ENCODE measurements around the gene B9D2.
"Not testable (repeated sequence)": the region's sequence is repeated elsewhere in the genome, so short reads cannot be mapped to it uniquely, and the experiment has no call there.

The B9D2 gene, protein sequence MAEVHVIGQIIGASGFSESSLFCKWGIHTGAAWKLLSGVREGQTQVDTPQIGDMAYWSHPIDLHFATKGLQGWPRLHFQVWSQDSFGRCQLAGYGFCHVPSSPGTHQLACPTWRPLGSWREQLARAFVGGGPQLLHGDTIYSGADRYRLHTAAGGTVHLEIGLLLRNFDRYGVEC

DNA sequence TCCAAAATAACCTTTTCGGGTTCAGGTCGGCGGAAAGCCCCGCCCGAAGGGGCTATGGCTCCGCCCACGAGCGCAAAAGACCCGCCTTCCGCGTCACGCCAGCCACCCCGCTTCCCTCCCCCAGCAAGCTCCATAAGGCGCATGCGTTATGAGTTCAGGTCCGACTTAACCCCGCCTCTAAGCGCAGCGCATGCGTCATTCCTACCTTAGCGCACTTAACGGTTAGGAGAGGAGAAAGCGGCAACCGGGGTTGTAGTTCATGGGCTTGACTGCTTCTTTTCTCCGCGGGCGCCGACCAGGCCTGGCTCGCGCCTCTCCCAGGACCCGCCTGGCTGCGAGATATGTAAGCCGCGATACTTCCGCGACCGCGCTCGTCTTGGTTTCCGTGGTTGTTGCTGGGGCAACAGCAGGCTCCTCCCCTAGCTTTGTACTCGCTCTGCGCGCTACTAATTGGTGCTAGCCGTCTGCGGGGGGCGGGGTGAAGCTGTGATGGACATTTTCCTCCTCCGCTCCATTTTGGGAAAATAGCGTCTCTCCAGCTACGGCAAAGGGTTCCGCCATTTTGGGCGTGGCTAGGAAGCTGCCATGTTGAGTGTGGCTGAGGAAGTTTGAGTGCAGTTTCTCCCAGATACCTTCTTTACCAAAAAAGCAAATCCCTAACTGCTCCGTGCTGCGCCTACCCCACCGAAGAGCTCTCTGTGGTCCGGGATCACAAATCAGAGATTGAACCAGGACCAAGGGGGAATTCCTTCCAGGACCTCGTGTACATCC is at the start of gene B9D2:
TSS of gene B9D2 (minus strand) at position 397 of the 771 bp plus-strand sequence. CDS start 630 bp downstream, outside the sequence.
- peak; percentile 93 to 97 (median 96) for DNase-seq (ENCODE audit: low read depth in 3 of 3)

DNA sequence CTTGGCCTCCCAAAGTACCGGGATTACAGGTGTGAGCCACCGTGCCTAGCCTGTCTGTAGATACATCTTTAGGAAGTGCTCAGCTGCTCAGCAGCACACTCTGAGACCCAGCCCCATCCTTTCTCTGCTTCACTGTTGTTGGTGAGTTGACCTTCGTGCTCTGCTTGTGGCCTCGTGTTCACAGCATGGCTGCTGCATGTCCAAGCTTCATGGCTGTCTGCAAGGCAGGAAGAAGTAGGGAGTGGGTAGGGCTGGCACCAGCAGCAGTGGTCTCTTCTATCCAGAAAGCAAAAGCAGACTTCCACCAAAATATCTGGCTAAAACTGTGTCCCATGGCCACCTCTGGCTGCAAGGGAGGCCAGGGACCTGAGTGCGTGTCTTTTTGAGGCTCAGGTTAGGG is 49.0 kb upstream of the B9D2 start:
- DNase-seq (ENCODE audit: low read depth in 3 of 3) = no peak

DNA sequence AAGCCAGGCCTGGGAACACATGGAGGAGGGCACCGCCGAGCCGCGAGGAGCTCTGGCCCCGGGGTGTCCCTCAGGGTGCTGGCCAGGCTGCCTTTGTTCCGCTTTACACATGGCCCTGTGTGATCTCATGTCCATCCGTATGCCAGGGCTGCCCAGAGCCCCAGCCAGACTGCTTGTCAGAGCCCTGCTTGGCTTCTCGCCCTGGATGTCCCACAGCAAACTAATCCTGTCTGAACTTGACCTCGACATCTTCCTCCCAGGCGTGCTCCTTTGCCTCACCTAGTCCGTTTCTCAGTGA is 48.0 kb upstream of the B9D2 start:
- no peak for DNase-seq (ENCODE audit: low read depth in 3 of 3)

DNA sequence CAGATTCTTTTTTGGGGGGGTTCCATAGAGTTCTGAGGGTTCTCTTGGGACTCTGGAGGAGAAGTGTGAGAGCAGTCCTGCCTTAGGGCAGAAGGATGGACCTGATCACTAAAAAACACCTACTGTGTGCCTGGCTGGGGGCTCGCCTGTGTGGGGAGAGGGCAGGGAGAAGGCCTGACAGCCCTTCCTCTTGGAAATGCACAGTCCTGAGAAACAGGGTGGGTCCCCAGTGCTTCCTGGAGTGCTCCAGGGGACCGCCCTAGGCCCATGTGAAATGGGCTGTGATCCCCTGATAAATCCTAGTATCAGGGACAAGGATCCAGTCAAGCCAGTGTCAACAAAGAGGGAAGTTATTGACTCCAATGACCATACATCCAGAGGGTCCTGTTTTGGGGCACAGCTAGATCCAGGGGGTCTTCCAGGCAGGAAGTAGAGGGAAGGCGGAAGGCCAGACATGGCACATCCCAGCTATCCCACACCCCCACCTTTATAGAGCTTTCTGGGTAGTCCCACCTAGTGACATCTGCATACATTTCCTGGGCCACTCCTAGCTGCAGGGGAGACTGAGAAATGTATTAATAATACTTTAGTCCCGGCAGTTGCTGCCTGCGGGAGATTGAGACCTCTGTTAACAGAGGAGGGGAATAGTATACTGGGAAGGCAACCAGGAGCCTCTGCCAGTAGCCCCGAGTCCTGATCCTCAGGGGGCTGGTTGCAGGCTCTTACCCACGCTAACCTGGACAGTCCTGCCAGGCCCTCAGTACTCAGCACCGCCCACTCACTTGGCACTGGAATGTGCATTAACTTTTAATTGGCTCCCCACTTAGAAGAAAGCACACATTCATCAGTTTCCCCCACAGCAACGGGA is 47.4 kb upstream of the B9D2 start:
- no peak for DNase-seq (ENCODE audit: low read depth in 3 of 3)

DNA sequence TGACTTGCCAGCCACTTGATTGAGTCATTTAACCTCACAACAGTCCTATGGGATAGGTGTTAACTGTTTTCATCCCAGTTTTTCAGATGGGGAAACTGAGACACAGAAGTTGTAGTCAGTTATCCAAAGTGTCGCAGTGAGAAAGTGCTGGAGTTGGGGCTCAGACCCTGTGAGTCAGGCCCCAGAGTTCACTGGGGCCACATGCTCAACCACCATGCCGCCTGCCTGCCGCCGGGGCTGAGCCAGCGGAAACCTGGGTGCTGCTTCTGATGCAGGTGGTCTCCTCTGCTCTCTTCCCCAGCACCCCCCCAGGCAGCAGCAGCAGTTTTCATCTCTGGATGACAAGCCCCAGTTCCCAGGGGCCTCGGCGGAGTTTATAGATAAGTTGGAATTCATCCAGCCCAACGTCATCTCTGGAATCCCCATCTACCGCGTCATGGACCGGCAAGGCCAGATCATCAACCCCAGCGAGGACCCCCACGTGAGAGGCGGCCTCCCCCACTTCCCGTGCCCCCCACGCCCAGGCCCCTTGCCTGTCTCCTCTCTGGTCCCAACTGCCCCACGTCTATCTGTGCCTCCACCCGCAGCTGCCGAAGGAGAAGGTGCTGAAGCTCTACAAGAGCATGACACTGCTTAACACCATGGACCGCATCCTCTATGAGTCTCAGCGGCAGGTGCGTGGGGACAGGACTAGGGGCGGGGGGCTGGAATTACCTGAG is 46.5 kb upstream of the B9D2 start:
- DNase-seq (ENCODE audit: low read depth in 3 of 3) = no peak

DNA sequence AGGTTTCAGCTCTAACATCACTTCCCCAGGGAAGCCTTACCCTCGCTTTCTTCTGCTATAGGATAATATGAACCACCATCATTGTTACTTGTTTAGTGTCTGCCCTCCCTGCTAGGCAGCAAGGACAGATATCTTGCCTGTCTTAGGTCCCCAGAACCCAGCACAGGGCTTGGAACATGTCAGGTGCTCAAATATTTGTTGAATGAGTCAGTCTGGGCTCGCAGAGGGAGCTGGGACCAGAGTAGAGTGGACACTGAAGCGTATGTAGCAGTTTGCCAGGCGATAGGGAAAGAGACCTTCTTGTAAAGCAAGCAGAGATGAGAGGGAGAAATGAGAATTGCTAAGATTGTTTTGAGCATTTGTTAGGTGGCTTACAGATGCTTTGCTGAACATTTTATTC is 45.3 kb upstream of the B9D2 start:
- DNase-seq (ENCODE audit: low read depth in 3 of 3) = no peak

DNA sequence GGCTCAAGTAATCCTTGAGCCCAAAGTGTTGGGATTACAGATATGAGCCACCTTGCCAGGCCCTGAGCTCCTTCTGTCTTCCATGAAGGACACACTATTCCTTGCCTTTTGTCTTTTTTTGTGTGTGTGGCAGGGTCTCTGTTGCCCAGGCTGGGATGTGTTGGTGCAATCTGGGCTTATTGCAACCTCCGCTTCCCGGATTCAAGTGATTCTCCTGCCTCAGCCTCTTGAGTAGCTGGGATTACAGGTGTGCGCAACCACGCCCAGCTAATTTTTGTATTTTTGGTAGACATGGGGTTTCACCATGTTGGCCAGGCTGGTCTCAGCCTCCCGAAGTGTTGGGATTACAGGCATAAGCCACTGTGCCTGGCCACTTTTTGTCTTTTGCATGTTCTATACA is 44.9 kb upstream of the B9D2 start:
- DNase-seq (ENCODE audit: low read depth in 3 of 3) = not testable (repeated sequence)

DNA sequence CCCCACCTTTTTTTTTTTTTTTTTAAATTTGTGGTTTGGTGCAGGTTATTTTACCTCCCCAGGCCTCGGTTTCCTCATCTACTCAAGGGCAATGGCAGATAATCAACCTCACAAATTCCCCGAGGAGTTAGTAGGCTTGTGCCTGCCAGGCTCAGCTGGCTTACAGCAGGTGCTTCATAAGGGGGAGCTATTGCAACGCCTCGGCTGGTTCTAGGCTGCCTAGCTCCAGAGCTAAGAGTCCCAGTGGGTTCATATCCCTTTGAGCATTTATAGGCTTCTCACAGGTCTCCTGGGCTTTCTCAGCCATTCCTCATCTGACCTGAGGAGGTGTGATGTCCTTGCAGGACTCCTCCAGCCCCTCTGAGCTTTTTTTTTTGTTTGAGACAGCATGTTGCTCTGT is 44.3 kb upstream of the B9D2 start:
- no peak for DNase-seq (ENCODE audit: low read depth in 3 of 3)

DNA sequence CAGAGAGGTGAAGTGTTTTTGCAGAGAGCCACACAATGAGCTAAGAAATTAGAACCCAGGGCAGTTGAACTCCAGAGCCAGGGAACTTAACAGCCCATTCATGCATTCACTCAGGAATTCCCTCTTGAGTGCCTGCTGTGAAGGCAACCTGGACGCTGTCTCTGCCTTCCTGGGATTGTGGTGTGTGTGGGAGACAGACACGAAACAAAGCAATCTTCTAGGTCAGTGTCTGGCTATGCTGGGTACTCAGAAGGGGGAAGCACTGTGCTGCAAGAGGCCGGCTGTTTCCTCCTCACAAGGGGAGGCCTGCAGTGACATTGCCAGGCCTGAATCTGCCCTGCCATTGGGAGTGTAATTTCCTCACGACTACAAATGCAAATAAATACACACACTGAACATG is 43.3 kb upstream of the B9D2 start:
- DNase-seq (ENCODE audit: low read depth in 3 of 3) = no peak

DNA sequence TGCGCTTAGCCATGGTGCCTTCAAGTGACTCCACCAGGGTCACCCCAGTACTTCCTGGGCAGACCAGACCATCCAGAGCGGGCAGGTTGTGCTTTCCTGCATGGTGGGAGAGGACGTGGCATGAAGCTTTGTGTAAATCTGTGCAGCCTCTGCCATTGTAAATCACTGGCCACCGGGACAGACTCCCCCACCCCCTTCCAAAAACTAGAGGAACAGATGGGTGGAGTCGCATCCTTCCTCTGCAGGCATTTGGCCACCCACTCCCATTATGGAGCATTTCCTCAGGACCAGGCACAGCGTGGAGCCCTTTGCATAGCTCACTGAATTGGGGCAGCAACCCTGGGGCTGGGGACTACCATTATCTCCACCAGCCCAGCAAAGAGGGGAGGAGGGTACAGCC is 41.8 kb upstream of the B9D2 start:
- no peak for DNase-seq (ENCODE audit: low read depth in 3 of 3)

DNA sequence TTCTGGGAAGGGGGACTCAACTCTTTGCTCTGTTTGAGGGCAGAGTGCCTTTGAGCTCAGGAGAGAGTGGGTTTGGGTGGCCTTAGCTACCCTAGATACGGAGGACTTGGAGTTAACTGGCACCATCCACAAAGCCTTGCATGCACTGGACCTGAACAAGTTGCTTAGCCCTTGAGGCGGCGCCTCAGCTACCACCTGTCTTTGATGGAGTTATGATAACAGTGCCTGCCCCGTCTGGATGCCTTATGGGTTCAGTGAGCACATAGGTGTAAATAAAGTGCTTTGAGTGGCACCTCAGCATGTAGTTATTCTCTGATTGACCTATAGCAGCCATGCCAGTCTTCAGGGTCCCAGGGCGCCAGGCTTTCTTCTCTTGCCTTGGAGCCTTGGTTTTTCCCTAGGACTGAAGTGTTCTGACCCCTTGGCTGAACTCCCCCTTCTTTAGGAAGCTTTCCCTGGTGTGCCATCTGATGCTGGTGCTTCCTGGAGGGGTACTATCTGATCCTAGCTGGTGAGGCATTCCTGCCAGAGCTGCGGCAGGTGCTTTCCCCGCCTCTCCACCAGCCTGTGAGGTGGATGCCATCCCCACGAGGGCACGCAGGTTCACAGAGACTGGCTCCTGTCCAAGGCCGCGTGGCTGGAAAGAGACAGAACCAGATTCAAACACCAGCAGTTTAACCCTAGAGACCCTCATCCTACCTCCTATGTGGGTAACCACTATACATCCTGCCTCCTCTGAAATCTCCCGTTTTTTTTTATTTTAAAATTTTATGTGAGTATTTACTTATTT is 39.4 kb upstream of the B9D2 start:
- DNase-seq (ENCODE audit: low read depth in 3 of 3) = no peak

DNA sequence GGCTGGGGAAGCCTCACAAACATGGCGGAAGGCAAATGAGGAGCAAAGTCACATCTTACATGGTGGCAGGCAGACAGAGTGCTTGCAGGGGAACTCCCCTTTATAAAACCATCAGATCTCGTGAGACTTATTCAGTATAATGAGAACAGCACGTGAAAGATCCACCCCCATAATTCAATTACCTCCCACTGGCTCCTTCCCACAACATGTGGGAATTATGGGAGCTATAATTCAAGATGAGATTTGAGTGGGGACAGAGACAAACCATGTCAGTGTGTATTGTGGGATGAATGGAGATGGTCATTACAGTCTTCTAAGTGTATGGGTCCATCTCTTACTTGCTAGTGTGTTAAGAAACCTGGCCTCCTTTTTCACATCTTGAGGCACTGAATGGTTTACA is 38.1 kb upstream of the B9D2 start:
- DNase-seq (ENCODE audit: low read depth in 3 of 3) = no peak

DNA sequence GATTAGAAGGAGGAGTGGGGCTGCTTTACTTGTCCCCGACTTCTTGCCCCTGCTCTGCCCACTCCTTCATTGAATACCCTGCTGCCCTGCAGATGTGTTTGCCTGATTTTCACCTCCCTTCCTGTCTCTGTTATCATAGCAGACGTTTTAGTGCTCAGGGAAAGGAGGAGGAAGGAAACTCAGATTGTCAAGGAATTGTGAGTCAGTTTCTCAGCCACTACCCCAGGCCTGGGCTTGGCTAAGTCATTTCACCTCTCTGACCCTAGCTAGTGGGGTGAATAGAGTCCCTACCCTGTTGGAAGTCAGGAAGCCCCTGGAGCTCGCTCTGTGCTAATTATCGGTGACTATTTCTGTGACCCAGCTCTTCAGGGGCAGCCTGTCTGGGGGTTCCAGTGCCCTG is 37.5 kb upstream of the B9D2 start:
- DNase-seq (ENCODE audit: low read depth in 3 of 3) = no peak

DNA sequence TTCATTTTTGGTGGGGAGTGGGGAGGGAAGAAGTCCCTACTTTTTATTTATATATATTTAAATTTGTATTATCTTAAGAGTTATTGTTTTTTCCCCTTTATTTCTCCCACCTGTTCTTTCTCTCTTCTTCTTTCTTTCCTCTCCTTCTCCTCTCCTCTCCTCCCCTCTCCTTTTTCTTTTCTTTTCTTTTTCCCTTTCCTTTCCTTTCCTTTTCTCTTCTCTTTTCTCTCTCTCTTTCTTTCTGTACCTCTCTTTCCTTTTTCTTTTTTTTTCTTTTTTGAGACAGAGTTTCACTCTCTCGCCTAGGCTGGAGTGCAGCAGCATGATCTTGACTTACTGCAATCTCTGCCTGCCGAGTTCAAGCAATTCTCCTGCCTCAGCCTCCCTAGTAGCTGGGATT is 35.6 kb upstream of the B9D2 start:
- DNase-seq (ENCODE audit: low read depth in 3 of 3) = no peak

DNA sequence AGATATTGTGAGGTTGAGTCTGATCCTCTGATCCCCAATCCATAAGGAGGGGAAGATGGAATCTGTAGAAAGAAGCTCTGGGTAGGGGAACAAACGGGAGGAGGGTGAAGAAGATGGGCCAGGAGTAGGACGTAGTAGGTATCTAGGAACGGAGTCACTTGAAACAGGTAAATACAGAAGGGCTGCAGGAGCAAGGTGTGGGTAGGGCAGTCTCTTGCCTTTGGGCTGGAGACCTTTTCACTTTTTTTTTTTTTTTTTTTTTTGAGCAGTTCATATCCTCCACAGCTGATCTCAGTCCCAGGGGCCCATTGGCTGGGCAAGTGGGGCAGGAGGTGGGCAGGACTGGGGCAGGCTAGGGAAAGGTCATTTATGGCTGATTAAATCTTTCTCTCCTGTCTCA is 35.1 kb upstream of the B9D2 start:
- DNase-seq (ENCODE audit: low read depth in 3 of 3) = no peak

DNA sequence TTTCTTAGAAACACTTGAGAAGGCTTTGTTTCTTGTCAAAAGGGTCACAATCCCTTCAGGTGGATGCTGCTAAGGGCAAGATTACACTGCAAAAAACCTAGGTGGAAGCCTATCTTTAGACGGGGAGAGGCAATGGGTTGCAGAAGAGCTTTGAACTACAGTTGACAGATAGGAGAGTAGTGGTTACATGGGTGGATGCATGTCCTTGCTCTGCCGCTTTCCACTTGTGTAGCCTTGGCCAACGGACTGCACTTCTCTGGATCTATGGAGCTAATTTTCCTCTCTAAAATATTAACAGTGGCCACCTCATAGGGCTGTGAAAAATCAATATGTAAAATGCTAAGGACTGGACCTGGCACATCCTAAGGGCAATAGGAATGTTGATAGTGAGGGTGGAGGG is 34.6 kb upstream of the B9D2 start:
- no peak for DNase-seq (ENCODE audit: low read depth in 3 of 3)

DNA sequence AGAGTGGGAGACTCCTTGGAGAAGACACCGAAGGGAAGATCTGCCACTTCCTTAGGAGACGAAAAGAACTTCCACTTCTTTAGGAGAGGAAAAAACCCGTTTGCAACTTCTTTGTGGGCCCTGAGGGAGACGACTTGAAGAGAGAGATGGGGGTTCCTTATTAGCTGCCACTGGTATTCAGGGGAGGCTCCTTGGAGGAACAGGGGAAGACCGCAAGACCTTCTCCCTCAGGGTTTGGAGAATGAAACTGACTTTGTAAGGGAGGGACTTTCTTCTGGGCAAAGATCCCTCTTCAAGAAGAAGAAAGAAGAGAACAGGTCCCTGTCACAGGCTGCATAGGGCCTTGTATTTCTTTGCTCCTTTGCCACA is 34.1 kb upstream of the B9D2 start:
- DNase-seq (ENCODE audit: low read depth in 3 of 3) = no peak

DNA sequence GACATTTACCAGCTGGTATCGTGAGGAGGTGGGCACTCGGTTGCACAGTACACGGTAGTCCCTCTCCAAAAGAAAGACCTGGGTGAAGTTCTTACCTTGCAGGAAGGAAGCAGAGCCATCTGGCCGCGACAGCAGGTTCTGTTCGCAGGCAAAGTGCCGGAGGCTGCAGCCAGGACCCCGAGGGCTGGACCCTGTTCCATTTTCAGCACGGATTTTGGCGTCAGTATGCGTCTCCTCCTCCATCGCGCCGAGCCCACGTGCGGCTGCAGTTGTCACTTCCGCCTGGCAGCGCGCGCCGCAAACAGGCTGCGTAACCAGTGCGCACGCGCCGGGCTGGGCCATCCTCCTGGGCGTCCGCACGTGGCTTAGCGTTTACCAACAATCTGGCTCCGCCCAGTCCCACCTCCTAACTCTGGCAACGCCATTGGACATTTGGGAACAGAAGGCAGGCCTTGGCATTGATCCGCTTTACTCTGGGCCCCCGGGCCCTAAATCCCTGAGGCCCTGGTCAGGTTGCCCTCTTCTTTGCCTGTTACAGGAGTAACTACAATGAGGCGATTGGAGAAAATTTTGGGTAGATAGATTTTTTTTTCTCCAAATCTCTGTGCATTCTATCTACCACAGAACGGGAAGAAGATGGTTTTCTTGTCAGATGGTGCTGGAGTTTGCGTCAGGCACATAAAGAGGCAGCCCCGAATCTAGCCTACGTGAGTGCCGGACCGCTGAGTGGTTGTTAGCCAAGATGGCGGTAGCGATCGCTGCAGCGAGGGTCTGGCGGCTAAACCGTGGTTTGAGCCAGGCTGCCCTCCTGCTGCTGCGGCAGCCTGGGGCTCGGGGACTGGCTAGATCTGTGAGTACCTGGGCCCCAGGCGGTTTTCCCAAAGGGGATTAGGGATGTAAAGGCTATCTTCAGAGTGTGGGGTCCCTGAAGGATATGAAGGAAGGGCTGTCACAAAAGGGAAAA is 33.4 kb upstream of the B9D2 start, which contains the start of the genes BCKDHA and EXOSC5:
TSS of gene BCKDHA (plus strand) at position 733 of the 964 bp plus-strand sequence. CDS start at position 743, 10 bp downstream.
TSS of gene EXOSC5 (minus strand) at position 274 of the 964 bp plus-strand sequence. CDS start at position 243, 31 bp downstream.
- DNase-seq (ENCODE audit: low read depth in 3 of 3) = peak; percentile 98 to 99 (median 99)

DNA sequence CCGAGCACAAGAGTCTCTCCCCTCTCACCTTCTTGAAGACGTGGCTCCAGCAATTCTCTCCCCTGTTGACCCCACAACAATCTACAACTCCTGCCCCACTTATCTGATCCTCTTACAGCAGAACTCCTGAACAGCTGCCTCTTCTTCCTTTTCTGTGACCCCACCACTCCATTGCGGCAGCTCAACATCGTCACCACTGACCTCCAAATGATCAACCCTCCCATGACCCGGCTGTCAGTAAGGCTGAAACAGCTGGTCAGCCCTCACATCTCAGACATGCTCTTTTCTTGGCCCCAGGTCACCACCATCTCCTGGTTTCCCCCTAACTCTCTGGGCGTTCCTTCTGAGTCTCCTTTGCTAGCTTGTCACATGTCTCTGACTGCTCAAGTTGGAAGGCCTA is 31.4 kb upstream of the B9D2 start:
- no peak for DNase-seq (ENCODE audit: low read depth in 3 of 3)

DNA sequence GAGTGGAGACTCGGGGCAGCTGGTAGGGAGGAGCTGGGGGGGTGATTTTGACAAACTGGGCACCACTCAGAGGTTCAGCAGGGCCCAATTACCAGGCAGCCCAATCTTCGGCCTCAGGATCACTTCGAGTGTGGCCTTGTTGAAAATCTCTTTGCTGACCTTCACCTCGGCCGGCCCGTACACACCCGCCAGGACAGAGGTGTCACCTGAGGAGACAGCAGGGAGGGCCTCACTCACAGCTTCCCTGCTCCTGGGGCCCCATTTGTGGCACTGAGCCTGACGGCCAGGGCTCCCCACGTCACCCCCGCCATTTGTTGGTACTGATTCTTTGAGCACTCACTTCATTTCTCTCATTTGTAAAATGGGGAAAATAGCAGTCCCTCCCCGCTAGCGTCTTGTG is 28.8 kb upstream of the B9D2 start:
- DNase-seq (ENCODE audit: low read depth in 3 of 3) = no peak

All from stimulated activated CD4-positive, alpha-beta T cell treated with anti-CD3 and anti-CD28 coated beads, TNF-alpha, amount 100 ng/mL, for 24 hours (primary cell).